CD4-positive, CD25-positive, alpha-beta regulatory T cell (primary cell): Measurements from ENCODE around the gene ATP2C2. TPM values are rescaled to one million over a fixed set of nuclear protein-coding genes. Genes with fewer than 3 reads are reported as not detected.
"Not testable (repeated sequence)": the region's sequence is repeated elsewhere in the genome, so short reads cannot be mapped to it uniquely, and the experiment has no call there.

Source experiments
- ATAC-seq, 2 donors: fragments of 150-1000 bp; cut with Tn5 transposase; one replicate each; pipeline ENCODE4 v1.10.0; 2021; ENCODE audit warnings: low read depth in 2 of 2, moderate number of reproducible peaks in 2 of 2, moderate library complexity in 1 of 2
- DNase-seq, 3 donors: peaks; one replicate each; pipeline versions ENCODE4 v3.0.0 to v3.0.0-alpha.2; 2012 to 2022; ENCODE audit warnings: mixed read lengths in 1 of 3
- H3K27ac ChIP-seq: one replicate; pipeline ENCODE4 v1.7.0; 2013; ENCODE audit warnings: mild to moderate bottlenecking, low read length; ENCODE audit not compliant: insufficient read depth, poor library complexity, severe bottlenecking
- H3K27me3 ChIP-seq: one replicate; pipeline ENCODE4 v1.7.0; 2013; ENCODE audit warnings: low read length; ENCODE audit not compliant: control insufficient read depth, insufficient read depth
- H3K36me3 ChIP-seq: one replicate; pipeline ENCODE4 v1.7.0; 2013; ENCODE audit warnings: mild to moderate bottlenecking, low read length, moderate library complexity; ENCODE audit not compliant: control insufficient read depth, insufficient read depth
- H3K4me1 ChIP-seq: 2 replicates; pipeline ENCODE4 v1.7.0; 2013; ENCODE audit warnings: mild to moderate bottlenecking, low read length; ENCODE audit not compliant: insufficient read depth, control insufficient read depth, poor library complexity, severe bottlenecking
- H3K4me3 ChIP-seq: one replicate; pipeline ENCODE4 v1.7.0; 2013; ENCODE audit warnings: low read depth, mild to moderate bottlenecking, low read length, moderate library complexity
- H3K9me3 ChIP-seq, 2 experiments: 1 replicate in 1 of 2; 2 replicates in 1 of 2; pipeline ENCODE4 v1.7.0; 2013; ENCODE audit warnings: low read length in 2 of 2, mild to moderate bottlenecking in 1 of 2, moderate library complexity in 1 of 2; ENCODE audit not compliant: control insufficient read depth in 2 of 2
- H3K27ac Mint-ChIP-seq, 3 donors: one replicate each; pipeline ENCODE4 v1.8.0; 2020 to 2022; ENCODE audit warnings: mild to moderate bottlenecking in 3 of 3, mixed read lengths in 3 of 3, moderate library complexity in 2 of 3
- H3K27me3 Mint-ChIP-seq: one replicate; pipeline ENCODE4 v1.8.0; 2022; ENCODE audit warnings: mild to moderate bottlenecking, mixed read lengths
- H3K36me3 Mint-ChIP-seq: one replicate; pipeline ENCODE4 v1.8.0; 2020; ENCODE audit warnings: mixed read lengths
- H3K4me1 Mint-ChIP-seq, 4 donors: one replicate each; pipeline ENCODE4 v1.8.0; 2020 to 2022; ENCODE audit warnings: mixed read lengths in 4 of 4, mild to moderate bottlenecking in 1 of 4
- H3K4me3 Mint-ChIP-seq, 4 donors: one replicate each; pipeline ENCODE4 v1.8.0; 2020 to 2022; ENCODE audit warnings: mild to moderate bottlenecking in 4 of 4, mixed read lengths in 4 of 4, moderate library complexity in 3 of 4
- H3K9me3 Mint-ChIP-seq, 7 donors: one replicate each; pipeline ENCODE4 v1.8.0; 2020 to 2022; ENCODE audit warnings: mixed read lengths in 7 of 7, mild to moderate bottlenecking in 3 of 7, moderate library complexity in 2 of 7
- polyA plus RNA-seq, 4 donors: library from polyadenylated mRNA; unstranded; fragments of 300-500 nt; fragmentation: Illumina TruSeq; gene quantifications; one replicate each; pipeline ENCODE4 v1.2.3, GENCODE V29; 2021
- total RNA-seq: library from RNA; stranded (reverse); gene quantifications from one replicate; pipeline ENCODE4 v1.2.3, GENCODE V29; 2022

ATP2C2 gene
- total and polyA plus RNA-seq, 5 donors from 2014 or later, result 0.10 TPM; not detected in 4

DNA sequence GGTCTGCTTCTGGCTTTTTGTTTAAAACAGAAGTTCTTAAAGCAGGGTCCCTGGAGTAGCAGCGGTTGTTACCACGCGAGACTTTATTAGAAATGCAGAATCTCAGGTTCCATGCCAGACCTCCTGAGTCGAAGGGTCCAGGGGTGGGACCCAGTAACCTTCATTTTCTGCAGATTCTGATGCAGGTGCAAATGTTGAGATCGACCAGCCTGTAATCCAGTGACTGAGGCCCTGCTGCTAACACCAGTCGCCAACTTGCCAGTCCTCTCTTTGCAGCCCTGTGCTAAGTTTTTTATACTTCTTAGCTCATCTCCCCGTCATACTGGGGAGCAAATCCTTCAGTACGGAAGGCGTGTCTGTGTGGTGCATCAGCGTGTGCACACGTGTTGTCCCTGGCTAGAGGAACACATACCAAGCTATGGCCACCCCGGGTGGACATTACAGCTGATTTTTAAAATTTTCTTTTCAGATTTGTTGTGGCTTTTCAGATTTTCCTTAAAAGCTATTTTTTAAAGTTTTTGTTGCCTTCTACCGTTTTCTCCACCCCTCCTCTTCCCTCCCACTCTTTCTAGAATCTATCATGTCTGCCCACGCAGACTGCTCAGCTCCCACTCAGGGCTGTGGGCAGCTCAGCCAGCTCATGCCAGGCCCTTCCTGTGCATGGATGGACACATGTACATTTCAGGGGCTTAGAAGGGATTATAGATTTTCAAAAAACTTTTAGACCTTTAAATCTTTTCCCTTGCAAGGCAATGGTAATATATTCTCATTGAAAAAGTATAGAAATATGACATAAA is 78.5 kb downstream of the ATP2C2 start:
- no peaks in the 10 kb centered on the region for H3K4me1 ChIP-seq
- no peak overlapping the region for H3K27ac Mint-ChIP-seq
- H3K4me1 Mint-ChIP-seq, result no peaks in the 10 kb centered on the region
- ATAC-seq, result no peak
- DNase-seq, result no peak
- no peaks in the 10 kb centered on the region for H3K36me3 Mint-ChIP-seq
- no peak overlapping the region for H3K4me3 Mint-ChIP-seq
- H3K4me3 ChIP-seq, result no peak overlapping the region
- peaks cover 4% of the 10 kb centered on the region for H3K27me3 Mint-ChIP-seq
- H3K9me3 Mint-ChIP-seq, result peaks cover 0 to 1% (median 0%) of the 10 kb centered on the region in 7 donors
- no peaks in the 10 kb centered on the region for H3K36me3 ChIP-seq
- no peaks in the 10 kb centered on the region for H3K9me3 ChIP-seq
- H3K27ac ChIP-seq, result no peak overlapping the region
- H3K27me3 ChIP-seq, result no peaks in the 10 kb centered on the region

DNA sequence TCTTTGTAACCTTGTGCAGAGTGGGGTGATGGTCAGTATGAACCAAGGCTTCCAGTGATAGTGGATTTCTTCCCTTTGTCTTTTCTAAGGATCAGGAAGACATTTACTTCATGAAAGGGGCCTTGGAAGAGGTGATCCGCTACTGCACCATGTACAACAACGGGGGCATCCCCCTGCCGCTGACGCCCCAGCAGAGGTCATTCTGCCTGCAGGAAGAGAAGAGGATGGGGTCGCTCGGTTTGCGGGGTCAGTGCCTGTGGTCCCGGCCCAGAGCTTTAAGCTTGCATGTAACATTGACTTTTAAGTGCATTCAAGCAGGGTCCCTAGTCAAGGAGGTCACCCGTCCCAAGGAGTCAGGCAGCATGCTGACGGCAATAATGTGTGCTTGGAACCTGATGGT is 80.1 kb downstream of the ATP2C2 start:
- Mint-ChIP-seq H3K27me3 (peaks cover 3% of the 10 kb centered on the region), H3K9me3 (peaks cover 0 to 1% (median 0%) of the 10 kb centered on the region in 7 donors), H3K4me1 (no peaks in the 10 kb centered on the region), H3K4me3 (no peak overlapping the region), H3K27ac (no peak overlapping the region), H3K36me3 (no peaks in the 10 kb centered on the region)
- Histone ChIP-seq H3K27me3 (no peaks in the 10 kb centered on the region), H3K9me3 (no peaks in the 10 kb centered on the region), H3K36me3 (no peaks in the 10 kb centered on the region), H3K4me1 (no peaks in the 10 kb centered on the region), H3K27ac (no peak overlapping the region), H3K4me3 (no peak overlapping the region)
- no peak for DNase-seq
- ATAC-seq, result no peak

DNA sequence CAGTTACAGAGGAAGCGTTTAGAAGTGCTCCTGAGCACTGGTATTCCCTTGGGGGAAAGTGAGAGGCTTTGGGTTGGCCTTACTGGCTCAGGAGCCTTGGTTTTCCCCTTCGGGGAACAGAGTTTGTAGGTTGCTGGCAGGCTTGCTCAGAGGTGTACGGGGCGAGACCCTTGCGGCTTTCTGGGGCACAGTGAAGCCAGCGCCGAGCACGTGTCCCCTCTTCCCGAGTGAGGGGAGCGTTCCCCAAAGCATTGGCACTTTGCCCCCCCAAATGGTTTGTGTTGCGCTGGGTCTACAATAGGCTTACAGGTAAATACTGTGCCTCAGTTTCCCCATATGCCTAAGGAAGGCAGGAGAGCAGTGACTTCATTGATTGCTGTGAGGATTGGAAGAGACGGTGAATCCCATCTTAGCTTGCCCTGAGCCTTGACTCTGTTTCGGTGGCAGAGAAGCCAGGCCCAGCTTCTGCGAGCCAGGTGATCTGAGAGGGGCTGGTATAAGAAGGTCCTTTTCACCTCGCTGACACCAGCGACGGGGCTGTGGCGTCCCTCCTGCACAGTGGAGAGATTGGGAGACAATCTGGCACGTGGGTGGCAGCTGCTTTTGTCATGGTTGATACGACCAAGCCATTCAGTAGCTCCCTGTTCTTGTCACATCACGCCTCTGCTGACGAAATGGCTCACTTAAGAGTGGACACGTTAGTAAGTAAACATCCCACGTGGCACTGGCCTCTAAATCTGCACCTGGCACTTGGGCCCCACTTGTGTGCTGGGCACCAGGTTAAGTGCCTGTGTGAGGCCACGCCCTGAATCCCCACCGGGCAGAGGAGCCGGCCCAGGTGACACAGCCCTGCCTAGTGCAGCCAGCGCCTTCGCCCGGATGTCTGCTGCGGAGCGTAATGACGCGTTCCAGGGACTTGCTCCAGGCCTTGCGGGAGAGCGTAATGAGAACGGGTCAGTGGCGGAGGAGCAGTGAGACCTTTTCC is 81.1 kb downstream of the ATP2C2 start:
- no peaks in the 10 kb centered on the region for H3K36me3 Mint-ChIP-seq
- H3K4me1 ChIP-seq, result no peaks in the 10 kb centered on the region
- no peak overlapping the region for H3K27ac Mint-ChIP-seq
- no peak for DNase-seq
- H3K9me3 ChIP-seq, result no peaks in the 10 kb centered on the region
- H3K36me3 ChIP-seq, result no peaks in the 10 kb centered on the region
- H3K4me3 Mint-ChIP-seq, result no peak overlapping the region
- no peak overlapping the region for H3K27ac ChIP-seq
- H3K27me3 Mint-ChIP-seq, result no peaks in the 10 kb centered on the region
- H3K4me1 Mint-ChIP-seq, result no peaks in the 10 kb centered on the region
- H3K27me3 ChIP-seq, result no peaks in the 10 kb centered on the region
- no peak overlapping the region for H3K4me3 ChIP-seq
- no peak for ATAC-seq
- peaks cover 0 to 1% (median 0%) of the 10 kb centered on the region in 7 donors for H3K9me3 Mint-ChIP-seq

DNA sequence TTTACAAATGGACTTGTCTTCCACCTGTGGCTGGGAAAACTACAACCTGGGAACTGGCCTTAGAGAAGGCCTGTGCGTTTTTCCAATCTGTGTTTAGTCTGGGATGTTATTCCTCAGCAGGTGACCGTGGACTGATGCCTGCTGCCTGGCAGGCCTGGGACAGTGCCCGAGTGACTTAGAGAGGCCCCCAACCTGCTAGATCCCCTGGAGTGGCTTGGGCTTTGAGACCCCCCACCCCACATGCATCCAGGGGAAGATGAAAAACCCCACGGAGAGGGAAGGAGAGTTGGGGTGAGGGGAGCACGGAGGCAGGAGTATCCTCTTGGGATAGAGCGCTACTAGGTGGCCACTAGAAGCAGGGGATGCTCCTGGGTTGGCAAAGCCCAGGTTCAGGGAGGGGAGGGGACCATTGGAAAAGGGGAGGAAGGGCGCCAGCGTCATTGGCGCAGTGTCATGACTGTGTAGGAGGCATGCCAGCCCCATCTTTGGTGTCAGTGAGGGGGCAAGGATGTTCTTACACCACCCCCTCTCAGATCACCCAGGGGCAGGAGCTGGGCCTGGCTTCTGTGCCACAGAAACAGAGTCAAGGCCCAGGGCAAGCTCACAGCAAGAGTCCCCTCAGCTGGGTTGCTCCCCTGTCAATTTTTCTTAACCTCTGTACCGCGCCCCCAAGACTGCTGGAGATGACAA is 82.0 kb downstream of the ATP2C2 start:
- no peak overlapping the region for H3K4me3 ChIP-seq
- no peaks in the 10 kb centered on the region for H3K4me1 Mint-ChIP-seq
- ATAC-seq (no peak), DNase-seq (no peak)
- H3K27ac Mint-ChIP-seq, result no peak overlapping the region
- peaks cover 0 to 1% (median 0%) of the 10 kb centered on the region in 7 donors for H3K9me3 Mint-ChIP-seq
- H3K4me3 Mint-ChIP-seq, result no peak overlapping the region
- H3K4me1 ChIP-seq, result no peaks in the 10 kb centered on the region
- H3K27me3 ChIP-seq, result no peaks in the 10 kb centered on the region
- no peaks in the 10 kb centered on the region for H3K36me3 Mint-ChIP-seq
- H3K9me3 ChIP-seq, result no peaks in the 10 kb centered on the region
- no peaks in the 10 kb centered on the region for H3K36me3 ChIP-seq
- H3K27me3 Mint-ChIP-seq, result no peaks in the 10 kb centered on the region
- no peak overlapping the region for H3K27ac ChIP-seq

DNA sequence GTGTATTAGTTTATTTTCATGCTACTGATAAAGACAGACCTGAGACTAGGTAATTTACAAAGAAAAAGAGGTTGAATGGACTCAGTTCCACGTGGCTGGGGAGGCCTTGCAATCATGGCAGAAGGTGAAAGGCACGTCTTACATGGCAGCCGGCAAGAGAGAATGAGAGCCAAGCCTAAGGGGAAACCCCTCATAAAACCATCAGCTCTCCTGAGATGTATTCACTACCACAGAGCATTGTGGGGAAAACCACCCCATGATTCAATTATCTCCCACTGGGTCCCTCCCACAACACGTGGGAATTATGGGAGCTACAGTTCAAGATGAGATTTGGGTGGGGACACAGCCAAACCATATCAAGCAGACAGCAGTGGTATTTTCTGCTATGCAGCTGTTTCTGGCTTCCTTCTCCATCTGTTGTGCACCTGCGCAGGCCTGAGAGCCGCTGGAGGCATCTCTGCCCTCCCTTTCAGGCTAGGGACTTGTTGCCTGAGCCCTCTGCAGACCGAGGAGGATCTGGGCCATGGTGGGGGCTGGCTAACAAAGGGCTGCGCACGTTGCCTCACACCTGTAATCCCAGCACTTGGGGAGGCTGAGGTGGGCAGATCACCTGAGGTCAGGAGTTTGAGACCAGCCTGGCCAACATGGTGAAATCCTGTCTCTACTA is 82.8 kb downstream of the ATP2C2 start:
- not testable (repeated sequence) for H3K27ac Mint-ChIP-seq, H3K36me3 Mint-ChIP-seq, ATAC-seq, H3K27ac ChIP-seq, H3K9me3 Mint-ChIP-seq, DNase-seq, H3K27me3 ChIP-seq, H3K27me3 Mint-ChIP-seq, H3K9me3 ChIP-seq, H3K36me3 ChIP-seq, H3K4me1 ChIP-seq, H3K4me3 Mint-ChIP-seq, H3K4me1 Mint-ChIP-seq, H3K4me3 ChIP-seq

DNA sequence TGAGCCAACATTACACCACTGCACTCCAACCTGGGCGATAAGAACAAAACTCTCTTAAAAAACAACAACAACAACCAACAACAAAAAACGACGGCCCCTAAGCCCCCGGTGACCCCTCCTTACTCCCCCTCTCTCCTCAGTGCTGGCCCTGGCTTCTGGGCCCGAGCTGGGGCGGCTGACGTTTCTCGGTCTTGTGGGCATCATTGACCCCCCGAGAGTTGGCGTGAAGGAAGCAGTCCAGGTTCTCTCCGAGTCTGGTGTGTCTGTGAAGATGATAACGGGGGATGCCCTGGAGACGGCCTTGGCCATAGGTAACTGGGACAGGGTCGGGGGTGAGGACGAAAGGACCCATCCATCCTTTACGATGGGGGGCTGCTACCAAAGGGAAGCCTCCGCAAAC is 83.4 kb downstream of the ATP2C2 start:
- no peak overlapping the region for H3K27ac Mint-ChIP-seq
- no peak for DNase-seq
- H3K36me3 Mint-ChIP-seq, result no peaks in the 10 kb centered on the region
- Histone ChIP-seq H3K4me1 (no peaks in the 10 kb centered on the region), H3K36me3 (no peaks in the 10 kb centered on the region), H3K27me3 (no peaks in the 10 kb centered on the region), H3K27ac (no peak overlapping the region), H3K4me3 (no peak overlapping the region), H3K9me3 (no peaks in the 10 kb centered on the region)
- no peaks in the 10 kb centered on the region for H3K27me3 Mint-ChIP-seq
- ATAC-seq, result no peak
- H3K9me3 Mint-ChIP-seq, result peaks cover 0 to 1% (median 0%) of the 10 kb centered on the region in 7 donors
- no peaks in the 10 kb centered on the region for H3K4me1 Mint-ChIP-seq
- H3K4me3 Mint-ChIP-seq, result no peak overlapping the region

DNA sequence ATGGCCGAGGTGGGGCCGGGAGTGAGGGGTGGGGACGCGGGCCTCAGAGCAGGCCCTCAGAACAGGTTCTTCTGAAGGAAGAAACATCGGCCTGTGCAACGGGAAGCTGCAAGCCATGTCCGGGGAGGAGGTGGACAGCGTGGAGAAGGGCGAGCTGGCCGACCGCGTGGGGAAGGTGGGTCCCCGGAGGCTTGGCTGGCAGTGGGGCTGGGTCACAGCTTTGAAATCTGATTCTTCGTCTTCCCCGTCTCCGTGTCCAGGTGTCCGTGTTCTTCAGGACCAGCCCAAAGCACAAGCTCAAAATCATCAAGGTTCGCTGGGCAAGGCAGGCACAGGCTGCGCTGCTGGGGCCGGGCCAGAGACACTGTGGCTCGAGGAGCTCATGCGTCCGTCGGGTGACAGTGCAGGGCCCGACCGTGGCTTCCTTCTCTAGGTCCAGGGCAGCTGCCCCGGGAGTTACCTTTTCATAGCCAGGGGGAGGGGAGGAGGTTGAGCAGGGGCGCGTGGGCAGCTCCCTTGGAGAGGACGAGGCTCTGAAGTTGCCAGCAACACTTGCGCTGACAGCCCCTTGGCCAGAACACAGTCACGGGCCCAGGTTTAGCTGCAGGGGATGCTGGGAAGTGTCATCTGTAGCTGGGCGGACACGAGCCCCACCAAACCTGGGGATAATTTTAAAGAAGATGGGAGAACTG is 84.9 kb downstream of the ATP2C2 start:
- Mint-ChIP-seq H3K27ac (no peak overlapping the region), H3K9me3 (peaks cover 0 to 1% (median 0%) of the 10 kb centered on the region in 7 donors), H3K4me1 (no peaks in the 10 kb centered on the region), H3K36me3 (no peaks in the 10 kb centered on the region), H3K27me3 (no peaks in the 10 kb centered on the region), H3K4me3 (no peak overlapping the region)
- no peaks in the 10 kb centered on the region for H3K27me3 ChIP-seq
- no peak for ATAC-seq
- H3K9me3 ChIP-seq, result no peaks in the 10 kb centered on the region
- no peaks in the 10 kb centered on the region for H3K36me3 ChIP-seq
- H3K4me3 ChIP-seq, result no peak overlapping the region
- H3K27ac ChIP-seq, result no peak overlapping the region
- no peak for DNase-seq
- no peaks in the 10 kb centered on the region for H3K4me1 ChIP-seq
